ENCODE results near the gene TMEM19.

The TMEM19 gene

DNA sequence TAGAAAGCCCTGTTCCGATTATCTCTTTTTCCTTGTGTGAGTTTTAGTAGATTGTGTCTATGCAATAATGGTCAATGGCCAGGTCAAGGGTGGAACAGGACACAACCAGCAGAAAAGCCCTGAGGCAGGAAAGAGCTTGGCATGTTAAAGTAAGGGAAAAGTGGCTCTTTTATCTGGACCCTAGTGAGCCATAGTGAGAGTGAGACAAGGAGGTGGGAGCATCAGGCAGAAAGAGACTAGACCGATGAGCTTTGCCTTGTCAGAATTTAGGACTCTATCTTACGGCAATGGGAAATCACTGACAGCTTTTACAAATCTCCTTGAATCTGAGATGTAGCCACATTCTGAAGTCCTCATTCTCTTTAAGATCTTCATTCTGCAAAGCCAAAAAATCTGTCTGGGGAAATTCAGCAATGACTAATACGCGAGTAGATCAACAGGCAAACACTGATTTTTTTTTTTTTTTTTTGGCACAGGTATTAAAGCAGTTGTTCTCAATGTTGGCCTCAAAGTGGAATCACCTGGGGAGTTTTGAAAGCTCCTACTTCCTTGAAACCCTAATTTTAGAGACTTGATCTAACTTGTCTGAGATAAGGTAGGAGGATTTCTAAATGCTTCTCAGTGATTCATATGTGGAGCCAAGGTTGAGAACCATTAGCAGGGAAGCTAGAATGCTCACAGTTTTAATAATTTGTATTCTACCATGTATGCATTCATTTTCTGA lies 33.9 kb downstream of the TMEM19 start:
- no peak for DNase-seq (ENCODE audit: low read depth)

DNA sequence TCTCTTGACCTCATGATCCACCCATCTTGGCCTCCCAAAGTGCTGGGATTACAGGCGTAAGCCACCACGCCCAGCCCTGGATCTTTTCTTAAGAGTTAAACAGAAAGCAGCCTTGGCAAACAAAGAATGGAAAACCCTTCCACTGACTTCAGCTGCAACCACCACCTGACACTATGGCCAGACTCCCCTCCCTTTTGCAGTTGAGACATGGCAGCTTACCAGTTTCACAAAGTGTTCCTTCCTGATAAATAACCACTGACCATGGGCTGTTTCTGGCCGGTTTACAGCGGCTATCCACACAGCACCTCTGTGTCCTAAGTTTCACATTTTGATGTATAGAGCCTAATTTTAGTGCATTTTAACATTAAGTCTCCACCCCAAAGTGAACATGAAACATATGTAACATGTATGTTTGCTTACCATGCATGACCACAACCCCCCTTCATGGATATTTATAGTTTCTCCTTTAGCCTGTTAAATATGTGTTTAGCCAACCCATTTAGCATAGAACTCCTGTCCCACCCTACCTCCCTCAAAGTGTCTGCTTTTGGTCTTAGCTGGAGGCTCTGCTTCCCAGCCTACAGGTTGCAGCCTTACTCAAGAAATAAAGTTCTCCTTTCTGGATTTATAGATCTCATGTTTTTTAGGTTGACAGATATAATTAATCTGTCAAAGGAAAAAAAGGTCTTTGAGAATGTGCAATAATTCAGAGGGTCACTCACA lies 36.1 kb downstream of the TMEM19 start:
- no peak for DNase-seq (ENCODE audit: low read depth)

DNA sequence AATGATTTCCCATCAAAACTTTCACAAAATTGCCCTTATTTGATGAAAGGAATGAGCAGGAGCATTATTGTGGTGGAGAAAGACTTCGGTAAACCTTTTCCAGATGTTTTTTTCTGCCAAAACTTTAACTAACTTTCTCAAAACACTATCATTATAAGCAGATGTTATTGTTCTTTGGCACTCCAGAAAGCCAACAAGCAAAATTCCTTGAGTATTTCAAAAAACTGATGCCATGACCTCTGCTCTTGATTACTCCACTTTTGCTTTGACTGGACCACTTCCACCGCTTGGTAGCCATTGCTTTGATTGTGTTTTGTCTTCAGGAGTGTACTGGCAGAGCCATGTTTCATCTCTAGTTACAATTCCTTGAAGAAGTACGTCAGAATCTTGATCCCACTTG lies 39.1 kb downstream of the TMEM19 start:
- no peak for DNase-seq (ENCODE audit: low read depth)

DNA sequence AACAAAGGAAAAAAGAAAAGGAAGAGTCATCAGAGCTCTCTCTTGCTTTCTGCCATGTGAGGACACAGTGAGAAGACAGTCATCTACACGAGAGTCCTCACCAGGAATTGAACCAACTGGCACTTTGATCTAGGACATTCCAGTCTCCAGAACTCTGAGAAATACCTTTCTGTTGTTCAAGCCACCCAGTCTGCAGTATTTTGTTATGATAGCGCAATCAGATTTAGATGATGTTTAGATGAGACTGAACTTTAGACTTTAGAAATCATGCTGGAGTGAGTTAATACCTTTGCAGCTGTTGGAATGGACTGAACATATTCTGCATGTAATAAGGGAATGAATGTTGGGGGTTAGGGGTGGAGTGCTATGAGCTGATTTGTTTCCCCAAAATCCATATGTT lies 40.7 kb downstream of the TMEM19 start:
- no peak for DNase-seq (ENCODE audit: low read depth)

DNA sequence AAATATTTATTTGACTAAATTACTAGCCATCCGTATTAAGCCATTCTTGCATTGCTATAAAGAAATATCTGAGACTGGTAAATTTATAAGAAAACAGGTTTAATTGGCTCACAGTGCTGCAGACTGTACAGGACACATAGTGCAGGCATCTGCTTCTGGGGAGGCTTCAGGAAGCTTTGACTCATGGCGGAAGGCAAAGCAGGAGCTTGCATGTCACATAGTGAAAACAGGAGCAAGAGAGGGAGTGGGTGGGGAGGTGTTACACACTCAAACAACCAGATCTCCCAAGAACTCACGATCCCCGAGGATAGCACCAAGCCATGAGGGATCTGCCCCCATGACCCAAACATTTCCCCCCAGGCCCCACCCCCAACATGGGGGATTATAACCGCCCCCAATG lies 42.1 kb downstream of the TMEM19 start:
- no peak for DNase-seq (ENCODE audit: low read depth)

DNA sequence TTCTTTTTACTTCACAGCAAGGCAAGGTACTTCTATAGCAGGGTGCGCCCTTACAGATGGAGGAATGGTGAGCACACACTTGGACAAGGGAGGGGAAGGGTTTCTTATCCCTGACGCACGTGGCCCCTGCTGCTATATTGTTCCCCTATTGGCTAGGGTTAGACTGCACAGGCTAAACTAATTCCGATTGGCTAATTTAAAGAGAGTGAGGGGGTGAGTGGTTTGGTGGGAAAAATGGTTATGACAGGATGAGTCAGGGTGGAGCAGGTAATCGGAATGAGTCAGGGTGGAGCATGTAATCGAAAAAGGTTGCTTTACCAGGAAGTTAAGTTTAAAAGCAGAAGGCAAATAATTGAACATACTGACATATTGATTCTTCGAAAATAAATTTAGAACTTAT lies 45.1 kb downstream of the TMEM19 start:
- no peak for DNase-seq (ENCODE audit: low read depth)

DNA sequence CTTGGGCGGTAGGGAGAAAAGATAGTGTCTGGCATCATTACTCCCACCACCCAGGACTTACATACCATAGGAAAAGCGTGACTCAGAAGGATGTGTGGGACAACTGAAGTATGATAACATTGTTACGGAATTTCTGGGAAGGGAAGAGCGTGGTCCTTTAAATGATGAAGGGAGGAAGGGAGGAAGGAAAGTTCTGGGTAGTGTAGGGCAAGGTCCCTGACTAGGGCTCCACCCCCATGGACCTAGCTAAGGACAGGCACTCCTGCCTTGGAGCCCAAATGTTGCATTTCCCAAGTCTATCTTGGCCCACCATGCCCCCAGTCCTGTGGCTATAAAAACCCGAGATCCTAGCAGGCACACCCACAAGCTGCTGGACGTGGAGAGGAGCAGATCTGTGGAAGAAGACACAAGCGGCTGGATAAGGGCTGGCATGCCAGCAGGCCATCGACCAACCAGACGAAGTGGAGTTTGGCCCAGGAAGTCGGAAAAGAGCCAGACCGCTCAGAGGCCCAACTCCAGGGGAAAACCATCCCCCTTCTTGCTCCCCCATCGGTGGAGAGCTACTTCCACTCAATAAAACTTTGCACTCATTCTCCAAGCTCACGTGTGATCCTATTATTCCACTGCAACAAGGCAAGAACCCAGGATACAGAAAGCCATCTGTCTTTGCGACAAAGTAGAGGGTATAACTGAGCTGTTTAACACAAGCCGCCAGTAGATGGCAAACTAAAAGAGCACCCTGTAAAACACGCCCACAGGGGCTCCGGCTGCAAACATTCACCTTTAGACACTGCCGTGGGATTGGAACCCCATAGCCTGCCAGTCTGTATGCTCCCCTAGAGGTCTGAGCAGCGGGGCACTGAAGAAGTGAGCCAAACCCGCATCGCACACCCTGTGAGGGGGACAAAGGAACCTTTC lies 45.8 kb downstream of the TMEM19 start:
- no peak for DNase-seq (ENCODE audit: low read depth)

DNA sequence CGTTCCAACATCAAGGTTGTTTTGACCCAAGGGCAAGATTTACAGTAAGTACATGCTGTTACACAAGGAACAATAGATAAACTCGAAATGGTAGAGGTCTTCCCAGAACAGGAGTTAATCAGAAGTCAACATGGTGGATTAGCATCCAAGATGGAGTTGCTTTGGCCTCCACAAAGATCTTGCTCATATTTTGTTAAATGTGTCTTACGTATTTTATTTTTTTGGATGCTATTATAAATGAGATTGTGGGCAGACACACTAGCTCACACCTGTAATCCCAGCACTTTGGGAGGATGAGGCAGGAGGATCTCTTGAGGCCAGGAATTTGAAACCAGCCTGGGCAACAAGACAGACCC lies 46.5 kb downstream of the TMEM19 start:
- no peak for DNase-seq (ENCODE audit: low read depth)

DNA sequence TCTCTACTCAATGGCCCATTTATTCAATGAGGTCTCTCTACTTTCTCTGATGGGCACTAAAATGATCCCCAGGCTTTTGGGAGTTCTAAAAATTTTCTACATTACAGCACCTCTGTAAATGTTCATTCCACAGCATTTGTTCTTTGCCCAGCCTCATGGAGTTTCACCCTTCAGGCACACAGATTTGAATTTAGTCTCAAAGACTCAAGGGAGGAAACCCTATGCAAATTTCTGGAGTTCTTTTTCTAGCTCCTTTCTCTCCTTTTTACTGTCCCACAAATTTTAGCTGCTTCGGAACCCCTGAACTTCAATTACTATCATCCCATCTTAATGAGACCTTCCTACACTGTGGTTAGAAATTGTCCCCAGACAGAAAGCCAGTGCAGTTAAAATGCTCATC lies 51.3 kb downstream of the TMEM19 start:
- DNase-seq (ENCODE audit: low read depth): no peak

DNA sequence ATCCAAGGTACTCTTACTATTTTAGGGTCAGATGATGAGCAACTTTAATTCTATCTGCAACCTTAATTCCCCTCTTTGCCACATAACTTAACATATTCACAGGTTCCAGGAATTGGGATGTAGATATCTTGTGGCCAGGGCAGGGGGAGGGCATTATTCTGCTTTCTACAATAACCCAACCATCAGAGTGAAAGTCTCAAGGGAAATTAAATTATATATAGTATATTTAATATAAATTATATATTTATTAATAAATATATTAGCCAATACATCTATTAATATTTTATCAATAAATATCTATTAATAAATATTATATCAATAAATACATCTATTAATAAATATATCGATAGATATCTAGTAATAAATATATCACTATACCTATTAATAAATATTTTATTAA lies 57.1 kb downstream of the TMEM19 start:
- DNase-seq (ENCODE audit: low read depth): no peak

DNA sequence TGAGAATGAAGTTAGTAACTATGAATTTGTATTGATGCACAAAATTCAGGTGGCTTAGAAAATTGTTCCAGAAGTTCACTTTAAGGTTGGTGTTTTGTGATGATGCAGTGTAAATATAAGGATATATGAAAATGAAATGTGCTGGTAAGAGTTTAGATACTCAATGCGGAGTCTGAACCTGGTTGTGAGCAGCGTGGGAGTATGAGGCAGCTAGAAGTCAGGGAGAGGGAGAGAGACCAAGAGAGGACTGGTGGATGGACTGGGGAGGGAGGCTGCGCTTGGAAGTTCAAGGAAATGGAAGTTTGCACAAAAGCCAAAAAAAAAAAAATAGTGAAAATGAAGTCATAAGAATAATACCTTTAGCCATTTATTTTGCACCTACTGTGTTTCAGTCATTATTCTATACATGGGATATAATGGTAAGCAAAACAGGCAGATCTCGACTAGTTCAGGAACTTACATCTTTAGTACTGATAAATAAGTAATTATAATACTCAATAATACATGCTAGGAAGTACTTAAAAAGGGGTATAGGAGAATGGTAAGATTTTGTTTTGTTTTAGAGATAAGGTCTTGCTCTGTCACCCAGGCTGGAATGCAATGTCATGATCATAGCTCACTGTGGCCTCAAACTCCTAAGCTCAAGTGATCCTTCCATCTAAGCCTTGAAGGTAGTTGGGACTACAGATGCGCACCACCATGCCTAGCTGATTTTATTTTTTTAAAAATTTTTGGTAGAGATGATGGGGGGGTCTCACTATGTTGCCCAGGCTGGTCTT lies 58.8 kb downstream of the TMEM19 start:
- no peak for DNase-seq (ENCODE audit: low read depth)

DNA sequence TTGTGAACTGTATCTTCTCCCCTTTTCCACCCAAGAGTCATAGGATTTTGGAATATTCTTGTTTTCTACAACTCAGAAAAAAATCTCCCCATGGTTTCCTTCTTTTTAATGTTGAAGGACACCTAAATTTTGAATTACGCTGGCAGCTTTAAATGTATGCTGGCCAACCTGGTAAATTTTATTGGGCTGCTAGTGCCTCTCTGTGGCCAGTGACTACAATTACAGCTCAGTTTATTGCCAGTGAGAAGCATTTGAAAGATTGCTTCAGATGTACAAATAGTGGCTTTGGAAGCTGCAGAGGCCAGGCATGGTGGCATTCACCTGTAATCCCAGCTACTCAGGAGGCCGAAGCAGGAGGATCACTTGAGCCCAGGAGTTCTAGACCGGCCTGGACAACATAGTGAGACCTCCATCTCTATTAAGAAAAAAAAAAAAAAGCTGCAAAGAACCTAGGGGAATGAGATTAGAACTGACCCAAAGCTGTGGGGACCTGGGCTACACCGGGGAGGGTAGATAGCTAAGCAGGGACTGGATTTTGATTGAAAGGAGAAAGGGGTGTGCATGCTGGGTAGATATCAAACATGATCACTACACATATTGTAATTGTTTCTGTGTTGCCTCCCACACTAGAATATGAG lies 61.2 kb downstream of the TMEM19 start:
- peak; percentile 10 for DNase-seq (ENCODE audit: low read depth)

DNA sequence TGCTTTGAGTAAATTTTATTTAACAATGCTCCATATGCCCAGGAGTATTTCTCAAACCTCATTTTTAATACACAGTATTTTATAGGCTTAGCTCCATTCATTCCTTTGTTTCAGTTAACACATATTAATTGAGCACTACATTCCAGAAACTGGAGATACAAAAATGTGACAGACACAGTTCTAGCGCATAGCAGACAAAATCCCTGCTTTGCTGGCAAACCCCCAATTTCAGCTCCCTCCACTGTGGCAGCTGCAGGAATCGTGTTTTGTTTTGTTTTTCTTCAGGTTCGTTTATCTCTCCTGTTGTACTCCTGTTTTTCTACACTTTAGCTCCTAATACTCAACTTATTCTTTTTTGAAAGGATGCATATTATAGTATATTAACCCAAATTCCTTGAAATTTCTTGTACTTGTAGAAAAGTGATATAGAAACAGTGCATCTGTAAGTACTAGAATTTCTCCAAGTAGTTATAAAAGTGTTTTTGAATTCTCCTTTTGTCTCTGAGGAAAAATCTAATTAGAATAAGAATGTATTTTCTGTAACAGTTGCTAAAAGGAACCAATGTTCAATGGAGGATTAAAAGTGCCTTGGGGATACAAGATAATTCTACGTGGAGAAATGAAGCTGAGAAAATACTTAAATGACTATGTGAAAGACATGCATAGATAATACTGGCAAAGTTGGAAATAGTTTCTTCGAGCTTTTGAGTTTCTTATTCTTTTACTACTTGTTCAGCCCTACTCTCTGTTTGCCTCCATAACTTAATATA lies 62.4 kb downstream of the TMEM19 start:
- no peak for DNase-seq (ENCODE audit: low read depth)

DNA sequence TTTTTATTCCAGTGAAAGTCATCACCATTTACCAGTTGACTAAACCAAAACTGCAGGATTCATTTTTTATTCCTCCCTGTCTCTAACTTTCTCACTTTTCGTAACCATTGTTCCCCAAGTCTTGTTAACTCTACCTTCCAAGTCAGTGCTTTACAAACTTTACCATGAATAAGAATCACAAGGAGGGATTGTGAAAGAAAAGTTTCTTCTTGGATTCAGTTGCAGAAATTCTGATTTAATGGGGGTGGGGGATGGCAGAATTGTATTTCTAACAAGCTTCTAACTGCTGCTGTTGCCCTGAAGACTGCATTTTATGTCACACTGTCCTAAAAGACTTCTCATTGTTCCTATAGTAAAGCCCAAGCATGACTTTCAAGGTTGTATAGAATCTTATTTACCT lies 63.8 kb downstream of the TMEM19 start:
- DNase-seq (ENCODE audit: low read depth): no peak

DNA sequence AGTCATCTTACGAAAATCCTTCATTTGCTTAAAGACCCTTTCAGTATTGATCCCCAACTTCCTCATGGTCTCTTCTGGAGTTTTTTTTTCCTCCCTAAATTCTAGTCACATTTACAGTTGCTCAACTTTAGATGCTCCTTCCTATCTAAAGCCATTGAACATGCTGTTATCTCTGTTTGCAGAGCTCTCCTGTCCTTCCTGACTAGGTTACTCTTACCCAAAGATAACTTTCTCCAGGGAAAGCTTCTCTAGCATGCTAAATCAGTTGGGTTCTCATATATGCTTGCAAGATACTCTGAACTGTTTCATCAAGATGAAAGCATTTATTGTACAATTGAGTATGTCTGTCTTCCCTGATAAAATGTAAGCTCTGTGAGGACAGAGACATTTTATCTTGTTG lies 67.0 kb downstream of the TMEM19 start:
- no peak for DNase-seq (ENCODE audit: low read depth)
